ENCODE measurements around the gene AGBL4.

- TF ChIP-seq POLR2AphosphoS5 (IDR thresholded peaks at IDR 0.05; ENCODE audit: low read depth, low read length) (no peak), TAF1 (IDR thresholded peaks at IDR 0.05; ENCODE audit: low read depth, low read length) (no peak), POLR2A (IDR thresholded peaks at IDR 0.05; ENCODE audit: low read depth, low read length) (no peak), SPI1 (IDR thresholded peaks at IDR 0.05; ENCODE audit: low read depth, low read length) (no peak), PAX5 (IDR thresholded peaks at IDR 0.05; ENCODE audit: insufficient read depth, low read length, severe bottlenecking) (no peak), POU2F2 (IDR thresholded peaks at IDR 0.05; ENCODE audit: low read depth, low read length) (no peak)
These were observed 1147.4 kb downstream of the AGBL4 start for GRCh38 chr1:48876330-48876785.
